PC-9 (cell line): ENCODE measurements around the gene FAU.

Experiments
- CTCF ChIP-seq: fragments of 200-600 bp; sonication (generic); conservative IDR thresholded peaks from 2 replicates; pipeline ENCODE4 v1.6.1; 2017; ENCODE audit warnings: mixed run types, antibody characterized with exemption, mild to moderate bottlenecking, moderate library complexity
- EZH2 ChIP-seq: fragments of 200-600 bp; sonication (generic); IDR thresholded peaks from 2 replicates; pipeline ENCODE4 v1.8.0; 2017; ENCODE audit warnings: antibody characterized with exemption, low read depth

DNA sequence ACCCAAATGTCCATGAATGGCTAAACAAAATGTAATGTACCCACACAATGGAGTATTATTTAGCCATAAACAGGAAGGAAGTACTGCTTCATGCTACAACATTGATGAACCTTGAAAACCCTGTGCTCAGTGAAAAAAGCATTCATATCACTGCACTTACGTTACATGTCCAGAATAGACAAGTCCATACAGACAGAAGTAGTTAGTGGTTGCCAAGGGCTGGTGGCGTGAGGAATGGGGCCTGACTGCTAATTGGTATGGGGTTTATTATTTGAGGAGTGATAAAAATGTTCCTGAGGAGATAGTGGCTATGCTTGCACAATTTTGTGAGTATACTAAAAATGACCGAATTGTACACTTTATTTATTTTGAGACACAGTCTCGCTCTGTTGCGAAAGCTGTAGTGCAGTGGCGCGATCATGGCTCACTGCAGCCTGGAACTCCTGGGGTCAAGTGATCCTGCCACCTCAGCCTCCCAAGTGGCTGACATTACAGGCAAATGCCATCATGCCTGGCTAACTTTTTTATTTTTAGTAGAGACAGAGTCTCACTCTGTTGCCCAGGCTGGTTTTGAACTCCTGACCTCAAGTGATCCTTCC lies 20.1 kb upstream of the FAU start:
- no peak for TF ChIP-seq CTCF
- TF ChIP-seq EZH2 = no peak
